Colonic mucosa (tissue), 4 donors: ENCODE data around the gene F10. TPM values are rescaled to one million over a fixed set of nuclear protein-coding genes. Genes with fewer than 3 reads are reported as not detected.

ENCODE experiments used
- DNase-seq: peaks from one replicate; pipeline ENCODE4 v3.0.0-alpha.2; 2020
- H3K27ac ChIP-seq: fragments of 200-600 bp; one replicate; pipeline ENCODE4 v1.8.0; 2021
- H3K27me3 ChIP-seq: fragments of 200-600 bp; one replicate; pipeline ENCODE4 v1.8.0; 2021
- H3K36me3 ChIP-seq: fragments of 200-600 bp; one replicate; pipeline ENCODE4 v1.8.0; 2021
- H3K4me1 ChIP-seq: fragments of 200-600 bp; one replicate; pipeline ENCODE4 v1.8.0; 2021; ENCODE audit warnings: mild to moderate bottlenecking
- H3K4me3 ChIP-seq: fragments of 200-600 bp; one replicate; pipeline ENCODE4 v1.8.0; 2021
- H3K9ac ChIP-seq, 2 donors: one replicate each; pipeline ENCODE4 v1.7.0; 2013; ENCODE audit warnings: control low read depth in 2 of 2, low read depth in 2 of 2, low read length in 2 of 2
- H3K9me3 ChIP-seq: fragments of 200-600 bp; one replicate; pipeline ENCODE4 v1.8.0; 2021
- CTCF ChIP-seq: fragments of 200-600 bp; IDR thresholded peaks from one replicate; pipeline ENCODE4 v1.8.0; 2022; ENCODE audit warnings: antibody characterized with exemption, mild to moderate bottlenecking
- intact Hi-C: fragments of 100-400 bp; cut with DNase I; formaldehyde crosslinking; loops from one replicate; pipeline ENCODE4 v1.14.1; 2022
- total RNA-seq, 2 donors: library from RNA; stranded (reverse); fragmentation: NEBNext Ultra II Directional in 1 of 2; extraction: Animal tissue kit (Norgen Biotek cat#: 25700) in 1 of 2; gene quantifications; one replicate each; pipeline ENCODE4 v1.2.1, GENCODE V29; 2021
- donor health status: healthy.
- donor health status: DM: no; HTN: no; CAD: no.
- donor health status: DM: no; HTN: no; CAD: no.

F10 gene
- total RNA-seq, 2 donors from 2014 or later, result 1.5 to 4.1 TPM

DNA sequence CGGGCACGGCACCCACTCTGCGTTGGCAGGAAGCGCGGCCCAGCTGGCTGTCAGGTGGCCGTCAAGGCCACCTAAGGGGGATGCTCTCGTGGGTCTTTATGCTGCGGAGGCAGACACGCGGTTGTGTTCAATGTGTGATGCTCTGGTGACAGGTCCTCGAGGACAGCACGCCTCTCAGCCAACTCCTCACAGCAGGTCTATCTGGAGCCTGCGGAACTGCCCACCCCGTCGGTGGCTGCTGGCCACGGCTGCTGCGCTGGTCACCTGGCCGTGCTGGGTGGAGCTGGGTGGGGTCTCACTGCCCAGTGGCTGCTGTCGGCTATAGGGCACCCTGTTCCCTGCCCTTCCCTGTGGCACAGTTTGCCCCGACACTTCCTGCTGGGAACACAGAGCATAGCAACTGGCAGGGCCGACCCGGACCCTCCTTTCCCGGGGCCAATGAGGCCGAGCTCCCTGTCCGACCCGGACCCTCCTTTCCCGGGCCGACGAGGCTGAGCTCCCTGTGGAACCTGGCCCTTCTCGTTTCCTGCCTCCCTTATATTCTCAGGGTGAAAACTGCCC, 31.3 kb upstream of the F10 start:
- H3K9ac ChIP-seq, result no peak overlapping the region
- TF ChIP-seq CTCF, result no peak
- H3K36me3 ChIP-seq, result no peaks in the 10 kb centered on the region
- no peak overlapping the region for H3K4me3 ChIP-seq
- DNase-seq, result no peak
- H3K4me1 ChIP-seq, result no peaks in the 10 kb centered on the region
- H3K9me3 ChIP-seq, result no peaks in the 10 kb centered on the region
- H3K27ac ChIP-seq, result no peak overlapping the region
- no peaks in the 10 kb centered on the region for H3K27me3 ChIP-seq
- intact Hi-C loops, result no loop called here

- Histone ChIP-seq H3K27ac (no peak overlapping the region), H3K9me3 (no peaks in the 10 kb centered on the region), H3K4me3 (no peak overlapping the region), H3K27me3 (no peaks in the 10 kb centered on the region), H3K9ac (no peak overlapping the region), H3K36me3 (no peaks in the 10 kb centered on the region), H3K4me1 (no peaks in the 10 kb centered on the region)
- no peak for TF ChIP-seq CTCF
- intact Hi-C loops, result no loop called here
- no peak for DNase-seq
Measured at GRCh38 chr13:113091891-113092775, 30.5 kb upstream of the F10 start.

DNA sequence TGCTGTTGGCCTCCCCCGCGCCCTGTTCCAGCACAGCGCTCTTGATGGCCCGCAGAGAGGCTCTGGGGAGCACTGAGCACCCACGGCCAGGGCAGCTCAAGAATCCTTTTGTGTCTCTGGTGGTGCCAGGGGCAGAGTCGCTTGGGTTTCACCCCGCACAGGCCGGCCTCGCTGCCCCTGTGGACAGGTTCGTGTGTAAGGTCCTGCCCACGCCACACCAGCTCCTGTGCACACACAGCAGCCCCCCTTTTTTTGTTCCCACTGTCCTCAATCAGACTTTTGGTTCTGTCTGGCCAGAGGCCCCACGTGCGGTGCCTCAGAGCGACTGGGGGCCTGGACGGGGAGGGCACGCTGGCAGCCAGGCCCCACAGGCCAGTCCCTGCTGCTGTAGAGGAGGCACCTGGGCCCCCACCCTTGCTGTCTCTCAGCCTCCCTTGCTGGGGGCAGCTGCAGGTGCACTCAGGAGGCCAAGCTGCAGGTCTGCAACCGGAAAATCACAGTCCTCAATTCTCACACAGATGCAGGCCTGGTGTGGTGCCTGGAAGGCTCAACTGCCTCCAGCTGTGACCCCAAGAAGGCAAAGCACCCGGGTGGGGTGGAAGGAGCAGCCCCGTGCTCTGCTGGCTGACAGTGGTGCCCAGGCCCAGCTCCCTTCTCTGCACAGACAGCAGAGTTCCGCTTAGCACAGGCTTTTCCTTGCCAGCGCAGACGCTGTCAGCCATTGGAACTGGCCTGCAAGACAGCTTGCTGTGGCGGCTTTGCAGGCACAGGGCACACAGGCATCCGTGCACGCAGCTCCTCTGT, 29.6 kb upstream of the F10 start:
- intact Hi-C loops, result no loop called here
- no peaks in the 10 kb centered on the region for H3K36me3 ChIP-seq

DNA sequence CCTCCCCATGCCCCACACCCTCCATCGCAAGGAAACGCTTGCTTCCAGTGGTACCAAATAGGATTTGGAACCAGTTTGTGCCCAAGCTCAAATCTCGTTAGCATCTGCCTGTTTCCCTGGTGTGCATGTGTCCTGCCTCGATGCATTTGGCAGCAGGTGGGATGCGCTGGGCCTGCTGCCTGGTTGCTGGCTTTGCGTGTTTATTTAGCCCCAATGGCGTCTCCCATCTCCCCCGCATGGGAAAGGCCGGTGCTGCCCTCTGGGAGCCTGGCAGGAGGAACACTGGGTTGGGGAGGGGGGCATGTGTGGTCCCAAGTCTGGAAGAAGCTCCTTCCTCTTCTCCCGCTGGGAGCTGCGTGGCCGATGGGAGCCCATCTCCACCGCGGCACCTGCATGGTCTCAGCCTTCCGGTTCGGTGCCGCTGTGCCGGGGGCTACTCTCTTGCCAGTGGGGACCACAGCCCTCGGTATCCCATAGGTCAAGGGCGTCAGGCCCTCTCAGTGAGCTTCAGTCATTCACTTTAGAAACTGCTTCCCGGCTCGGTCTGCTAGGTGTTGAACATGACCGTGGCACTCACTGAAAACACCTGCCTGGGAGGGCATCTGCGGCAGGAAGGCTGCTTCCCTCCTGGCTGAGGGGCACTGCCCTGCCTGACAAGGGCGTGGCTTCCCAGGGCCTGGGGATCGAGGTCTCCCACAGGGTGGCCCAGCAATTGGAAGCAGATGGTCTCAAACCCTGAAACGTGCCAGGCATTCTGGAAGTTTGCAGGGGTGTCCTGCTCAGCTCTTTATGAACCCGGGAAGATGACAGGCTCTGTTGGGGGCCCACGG, 28.8 kb upstream of the F10 start:
- Histone ChIP-seq H3K27ac (no peak overlapping the region), H3K9ac (no peak overlapping the region)

More for the DNA sequence above, 29.6 kb upstream of the F10 start:
- no peak for TF ChIP-seq CTCF
- no peaks in the 10 kb centered on the region for H3K9me3 ChIP-seq
- no peak for DNase-seq
- H3K9ac ChIP-seq, result no peak overlapping the region
- no peaks in the 10 kb centered on the region for H3K4me1 ChIP-seq
- no peak overlapping the region for H3K4me3 ChIP-seq
- no peak overlapping the region for H3K27ac ChIP-seq
- no peaks in the 10 kb centered on the region for H3K27me3 ChIP-seq

More for the DNA sequence above, 28.8 kb upstream of the F10 start:
- DNase-seq, result no peak
- intact Hi-C loops, result no loop called here
- Histone ChIP-seq H3K4me1 (no peaks in the 10 kb centered on the region), H3K27me3 (no peaks in the 10 kb centered on the region), H3K9me3 (no peaks in the 10 kb centered on the region), H3K36me3 (no peaks in the 10 kb centered on the region), H3K4me3 (no peak overlapping the region)
- TF ChIP-seq CTCF, result no peak
